Activated CD4-positive, alpha-beta T cell treated with anti-CD3 and anti-CD28 coated beads, Interleukin-2, Interleukin-4, amounts not matched to agents 100 ng/mL and 50 ng/mL, durations not matched to agents 16 hours and 8 hours (primary cell): ENCODE results near the gene MPV17L2.

ENCODE experiments used
- DNase-seq: peaks from one replicate; pipeline ENCODE4 v3.0.0-alpha.2; 2020; ENCODE audit warnings: low spot score

MPV17L2 gene

DNA sequence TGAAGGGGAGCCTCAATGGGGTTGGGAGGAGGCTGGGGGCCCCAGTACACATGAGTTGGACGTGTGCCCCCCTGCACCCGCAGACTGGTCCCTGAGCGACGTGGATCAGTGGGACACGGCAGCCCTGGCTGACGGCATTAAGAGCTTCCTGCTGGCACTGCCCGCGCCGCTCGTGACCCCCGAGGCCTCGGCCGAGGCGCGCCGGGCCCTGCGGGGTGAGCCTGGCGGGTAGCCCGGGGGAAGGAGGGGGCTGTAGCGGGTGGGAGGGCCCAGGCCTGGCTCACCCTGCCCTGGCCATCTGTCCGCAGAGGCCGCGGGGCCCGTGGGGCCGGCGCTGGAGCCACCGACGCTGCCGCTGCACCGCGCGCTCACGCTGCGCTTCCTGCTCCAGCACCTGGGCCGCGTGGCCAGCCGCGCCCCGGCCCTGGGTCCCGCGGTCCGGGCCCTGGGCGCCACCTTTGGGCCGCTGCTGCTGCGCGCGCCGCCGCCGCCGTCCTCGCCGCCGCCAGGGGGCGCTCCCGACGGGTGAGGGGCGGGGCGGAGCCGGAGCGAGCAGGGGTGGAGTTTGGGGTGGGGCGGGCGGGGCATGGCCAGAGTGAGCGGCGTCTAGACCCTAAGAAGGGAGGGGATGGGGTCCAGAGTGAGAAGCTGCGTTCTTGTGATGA, 31.9 kb upstream of the MPV17L2 start:
- peak; percentile 84 for DNase-seq

DNA sequence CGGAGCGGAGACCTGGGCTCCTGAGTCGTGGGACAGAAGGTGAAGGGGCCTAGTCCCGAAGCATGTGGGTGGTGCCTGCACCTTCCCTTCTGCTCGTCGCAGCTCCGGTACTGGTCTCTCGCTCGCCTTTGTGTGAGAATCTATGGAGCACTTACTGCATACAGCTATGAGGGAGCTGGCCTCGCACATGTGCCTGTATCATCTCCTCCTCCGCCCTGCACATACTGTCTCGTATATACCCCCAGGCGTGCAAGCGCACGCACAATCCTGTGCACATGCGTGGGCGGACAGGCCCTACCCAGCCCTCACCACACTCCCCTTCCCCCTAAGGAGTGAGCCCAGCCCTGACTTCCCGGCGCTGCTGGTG, 31.4 kb upstream of the MPV17L2 start:
- DNase-seq, result no peak

DNA sequence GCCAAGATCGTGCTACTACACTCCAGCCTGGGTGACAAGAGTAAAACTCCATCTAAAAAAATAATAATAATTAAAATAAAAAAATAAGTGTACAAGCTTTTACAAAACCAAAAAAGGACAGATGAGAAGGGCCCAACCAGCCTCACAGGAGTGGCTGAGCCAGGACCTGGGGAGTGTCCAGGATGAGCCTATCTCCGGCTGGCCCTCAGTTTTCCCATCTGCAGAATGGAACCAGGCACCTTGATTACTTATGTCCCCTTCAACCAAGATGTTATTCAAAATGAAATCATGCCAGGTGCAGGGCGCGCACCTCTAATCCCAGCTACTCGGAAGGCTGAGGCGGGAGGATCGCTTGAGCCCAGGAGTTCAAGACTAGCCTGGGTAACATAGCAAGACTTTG, 28.9 kb upstream of the MPV17L2 start:
- no peak for DNase-seq

DNA sequence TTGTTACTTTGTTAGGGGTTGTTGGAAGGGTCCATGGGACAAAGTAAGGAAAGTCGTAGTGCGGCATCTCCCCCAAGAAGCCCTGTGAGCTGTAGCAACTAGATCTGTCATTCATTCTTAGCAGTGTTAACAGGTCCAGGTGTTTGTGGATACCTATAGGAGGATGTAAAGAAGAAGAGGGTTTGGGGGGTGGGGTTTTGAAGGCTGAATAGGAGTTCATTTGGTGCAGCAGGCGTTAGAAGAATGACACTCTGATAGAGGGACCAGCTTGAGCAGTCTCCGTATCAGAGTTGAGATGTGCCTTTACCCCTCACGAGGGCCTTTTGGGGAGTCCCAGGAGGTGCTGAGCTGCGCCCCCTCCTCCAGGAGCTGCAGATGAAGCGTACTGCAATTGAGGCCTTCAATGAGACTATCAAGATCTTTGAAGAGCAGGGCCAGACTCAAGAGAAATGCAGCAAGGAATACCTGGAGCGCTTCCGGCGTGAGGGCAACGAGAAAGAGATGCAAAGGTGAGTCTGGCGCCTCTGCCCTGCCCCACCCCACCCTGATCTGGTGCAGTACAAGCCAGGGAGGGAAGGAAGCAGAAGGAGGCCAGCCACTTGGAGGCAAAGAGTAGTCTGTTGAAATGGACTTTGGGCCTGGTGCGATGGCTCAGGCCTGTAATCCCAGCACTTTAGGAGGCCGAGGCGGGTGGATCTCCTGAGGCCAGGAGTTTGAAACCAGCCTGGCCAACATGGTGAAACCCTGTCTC, 27.0 kb upstream of the MPV17L2 start:
- no peak for DNase-seq

DNA sequence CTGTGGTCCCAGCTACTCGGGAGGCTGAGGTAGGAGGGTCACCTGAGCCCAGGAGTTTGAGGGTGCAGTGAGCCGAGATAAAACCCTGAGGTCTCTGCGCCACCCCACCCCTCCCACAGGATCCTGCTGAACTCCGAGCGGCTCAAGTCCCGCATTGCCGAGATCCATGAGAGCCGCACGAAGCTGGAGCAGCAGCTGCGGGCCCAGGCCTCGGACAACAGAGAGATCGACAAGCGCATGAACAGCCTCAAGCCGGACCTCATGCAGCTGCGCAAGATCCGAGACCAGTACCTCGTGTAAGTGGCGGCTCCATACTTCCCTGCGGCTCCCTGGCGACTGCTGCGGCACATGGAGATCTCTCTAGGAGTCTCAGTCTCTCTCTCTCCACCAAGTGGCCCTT, 26.0 kb upstream of the MPV17L2 start:
- no peak for DNase-seq

DNA sequence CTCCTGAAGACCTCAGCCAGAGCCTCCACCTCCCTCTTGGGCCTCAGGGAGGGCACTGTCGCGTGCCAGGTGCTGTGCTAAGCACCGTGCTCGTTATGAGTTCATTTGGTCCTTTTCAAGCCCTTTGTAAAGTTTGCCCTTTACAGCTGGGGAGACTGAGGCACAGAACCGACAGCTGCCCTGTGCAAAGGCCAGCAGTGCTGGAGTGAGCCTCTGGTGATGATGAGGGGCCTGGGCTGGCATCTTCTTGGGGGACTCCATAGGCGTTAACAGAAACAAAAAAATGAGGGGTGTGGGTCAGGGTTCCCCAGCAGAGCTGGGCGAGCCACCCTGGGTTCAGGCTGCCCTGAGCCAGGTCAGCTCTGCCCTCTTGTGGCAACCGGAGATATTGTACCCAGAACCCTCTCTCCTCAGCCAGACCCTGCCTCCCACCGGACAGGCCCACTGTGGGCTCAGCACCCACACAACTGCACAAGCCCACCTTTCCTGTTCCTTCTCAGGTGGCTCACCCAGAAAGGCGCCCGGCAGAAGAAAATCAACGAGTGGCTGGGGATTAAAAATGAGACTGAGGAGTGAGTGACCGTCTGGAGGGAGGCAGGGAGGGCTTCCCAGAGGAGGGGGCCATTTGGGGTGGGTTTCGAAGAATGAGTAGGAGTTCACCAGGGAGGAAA, 24.9 kb upstream of the MPV17L2 start:
- DNase-seq, result peak; percentile 74

DNA sequence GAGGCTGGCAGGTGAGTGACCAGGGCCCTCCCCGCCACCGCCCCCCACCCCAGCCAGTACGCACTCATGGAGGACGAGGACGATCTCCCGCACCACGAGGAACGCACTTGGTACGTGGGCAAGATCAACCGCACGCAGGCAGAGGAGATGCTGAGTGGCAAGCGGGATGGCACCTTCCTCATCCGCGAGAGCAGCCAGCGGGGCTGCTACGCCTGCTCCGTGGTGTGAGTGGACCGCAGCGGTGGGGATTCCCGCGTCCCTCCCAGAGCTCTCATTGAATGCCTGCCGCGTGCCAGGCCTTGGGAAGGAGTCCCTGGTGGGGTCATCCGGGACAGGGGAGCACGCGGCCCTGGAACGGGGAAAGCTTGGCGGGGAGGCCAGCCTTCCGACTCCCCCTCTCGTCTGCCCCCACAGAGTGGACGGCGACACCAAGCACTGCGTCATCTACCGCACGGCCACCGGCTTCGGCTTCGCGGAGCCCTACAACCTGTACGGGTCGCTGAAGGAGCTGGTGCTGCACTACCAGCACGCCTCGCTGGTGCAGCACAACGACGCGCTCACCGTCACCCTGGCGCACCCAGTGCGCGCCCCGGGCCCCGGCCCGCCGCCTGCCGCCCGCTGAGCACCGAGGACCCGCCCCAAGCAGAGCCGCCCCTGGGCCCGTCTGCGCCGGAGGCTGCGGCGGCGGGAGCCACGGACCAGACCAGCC, 24.2 kb upstream of the MPV17L2 start:
- no peak for DNase-seq

DNA sequence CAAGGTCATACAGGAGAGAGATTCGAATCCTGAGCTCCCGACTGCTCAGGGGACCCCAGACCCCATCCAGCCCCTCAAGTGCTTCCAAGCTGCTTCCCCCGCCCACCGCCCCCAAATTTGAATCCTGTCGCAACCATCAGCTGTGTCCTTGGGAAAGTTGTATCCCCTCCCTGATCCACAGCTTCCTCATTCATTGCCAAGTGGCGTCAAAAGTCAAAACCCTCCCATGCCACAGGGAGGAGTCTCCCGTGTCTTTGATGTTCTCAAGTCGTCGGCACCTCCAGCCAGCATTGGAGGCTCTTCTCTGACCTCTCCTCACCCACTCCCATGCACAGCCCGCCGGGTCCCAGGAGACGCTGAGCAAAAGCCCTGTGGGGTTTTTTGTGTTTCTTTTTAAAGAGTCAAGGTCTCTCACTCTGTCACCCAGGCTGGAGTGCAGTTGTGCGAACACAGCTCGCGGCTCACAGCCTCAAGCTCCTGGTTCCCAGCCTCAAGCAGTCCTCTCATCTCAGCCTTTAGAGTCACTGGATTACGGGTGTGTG, 22.2 kb upstream of the MPV17L2 start:
- no peak for DNase-seq

DNA sequence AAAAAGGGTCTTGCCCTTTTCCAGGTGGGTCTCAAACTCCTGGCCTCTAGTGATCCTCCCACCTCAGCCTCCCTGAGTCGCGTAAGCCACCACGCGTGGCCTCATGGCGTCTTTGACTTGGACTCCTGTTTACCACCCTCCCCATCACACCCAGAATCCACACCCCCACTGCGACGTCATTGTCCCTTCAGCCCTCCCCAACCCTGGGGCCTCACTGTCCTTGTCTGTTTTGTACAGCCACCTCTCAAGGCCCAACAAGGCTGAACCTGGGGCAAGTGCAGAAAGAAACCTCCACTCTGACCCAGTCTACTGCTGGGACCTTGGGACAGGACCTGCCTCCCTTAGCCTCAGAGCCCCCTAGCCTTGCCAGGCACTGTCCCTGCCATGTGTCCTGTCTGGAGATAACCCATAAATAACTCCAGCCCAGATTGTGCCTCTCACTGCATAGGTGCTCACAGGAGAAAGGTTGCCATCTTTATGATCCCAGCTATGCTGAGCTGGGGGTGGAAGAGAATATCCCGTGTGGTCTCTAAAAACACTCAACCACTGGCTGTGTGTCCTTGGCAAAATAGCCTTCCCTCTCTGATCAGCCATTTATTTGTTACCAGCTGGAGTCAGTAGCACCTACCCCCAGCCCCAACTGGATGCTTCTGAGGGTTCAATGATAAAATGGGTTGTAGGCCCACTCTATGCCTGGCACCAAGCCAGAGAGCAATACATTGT, 21.3 kb upstream of the MPV17L2 start:
- DNase-seq, result no peak

DNA sequence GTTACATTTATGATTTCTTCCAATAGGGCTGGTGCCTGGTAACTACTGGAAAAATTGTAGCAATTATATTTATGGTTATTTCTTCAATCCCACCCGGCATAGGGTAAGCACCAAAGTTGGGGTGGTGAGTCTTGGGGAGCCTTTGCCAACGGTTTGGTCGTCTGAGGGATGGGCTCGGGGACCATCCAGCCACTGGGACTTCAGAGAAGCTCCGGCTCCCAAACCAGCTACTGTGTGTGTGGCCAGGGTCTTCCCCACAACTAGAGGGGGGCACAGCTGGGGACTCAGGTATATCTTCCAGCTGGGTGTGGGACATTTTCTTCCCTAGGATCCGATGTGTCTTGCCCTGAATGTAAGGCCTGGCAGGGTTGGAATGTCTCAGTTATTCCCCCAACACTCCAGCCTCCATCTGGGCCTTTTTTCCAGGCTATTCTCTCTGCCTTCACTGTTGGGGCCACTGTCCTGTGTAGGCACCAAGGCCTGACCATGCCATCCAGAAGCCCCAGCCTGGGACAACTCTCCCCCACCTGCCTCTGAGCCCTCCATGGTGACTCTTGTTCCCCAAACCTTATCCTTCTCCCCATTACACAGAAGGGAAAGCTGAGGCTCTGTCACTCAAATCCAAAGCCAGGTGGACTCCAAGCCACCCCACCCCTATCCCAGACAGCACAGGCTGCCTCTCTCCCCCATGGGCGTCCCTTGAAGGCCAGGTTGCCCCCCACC, 20.5 kb upstream of the MPV17L2 start:
- no peak for DNase-seq

DNA sequence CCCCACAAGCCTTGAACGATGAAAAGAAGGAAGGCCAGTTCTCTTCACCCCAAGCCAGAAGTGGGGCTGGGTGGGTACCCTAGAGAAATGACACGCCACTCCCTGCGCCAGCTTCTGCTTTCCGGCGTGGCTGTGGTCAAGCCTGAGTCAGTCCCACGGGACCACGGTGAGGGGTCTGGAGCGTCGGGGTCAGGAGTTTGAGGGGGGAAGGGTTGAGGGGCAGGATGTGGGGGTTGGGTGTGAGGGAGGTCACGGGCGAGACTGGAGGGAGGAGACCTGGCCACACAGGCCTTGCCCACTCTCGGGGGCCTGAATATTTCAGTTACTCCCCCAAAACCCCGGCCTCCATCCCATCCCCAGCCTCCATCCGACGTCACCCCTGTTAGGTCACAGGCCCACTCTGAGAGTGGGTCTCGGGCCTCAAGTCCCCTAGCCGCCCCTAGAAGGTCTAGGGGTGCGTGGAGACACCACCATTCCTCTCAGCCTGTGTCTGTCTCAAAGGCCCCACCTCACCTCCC, 19.9 kb upstream of the MPV17L2 start:
- no peak for DNase-seq

DNA sequence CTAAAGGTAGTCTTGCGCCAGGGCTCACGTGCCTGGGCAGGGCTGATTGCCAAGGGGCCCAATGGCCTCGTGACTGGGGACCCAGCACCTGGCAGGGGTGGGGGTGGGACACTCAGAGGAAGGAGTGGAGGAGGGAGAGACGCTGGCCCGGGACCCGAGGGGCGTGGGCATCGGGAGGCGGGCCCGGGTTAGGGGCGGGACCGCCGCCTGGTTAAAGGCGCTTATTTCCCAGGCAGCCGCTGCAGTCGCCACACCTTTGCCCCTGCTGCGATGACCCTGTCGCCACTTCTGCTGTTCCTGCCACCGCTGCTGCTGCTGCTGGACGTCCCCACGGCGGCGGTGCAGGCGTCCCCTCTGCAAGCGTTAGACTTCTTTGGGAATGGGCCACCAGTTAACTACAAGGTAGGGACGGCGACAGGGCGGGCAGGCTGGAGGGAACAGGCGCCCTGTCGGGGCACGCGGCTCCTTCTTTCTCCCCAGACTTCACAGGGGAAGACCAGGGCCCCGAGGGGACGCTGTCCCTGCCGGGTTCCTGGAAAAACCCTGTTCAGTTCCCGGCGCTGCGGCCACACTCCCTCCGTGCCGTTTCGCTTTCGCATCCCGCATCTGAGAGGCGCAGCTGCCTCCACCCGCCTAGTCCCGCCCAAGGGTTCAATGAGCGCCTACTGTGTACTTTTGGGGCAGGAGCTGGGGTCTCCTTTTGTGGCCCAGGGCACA, 19.3 kb upstream of the MPV17L2 start, which contains the start of gene IFI30:
Gene IFI30, plus strand, starts transcription at position 242 of the 717 bp plus-strand sequence. Its CDS starts 29 bp downstream, at position 271.
- DNase-seq, result peak; percentile 66

DNA sequence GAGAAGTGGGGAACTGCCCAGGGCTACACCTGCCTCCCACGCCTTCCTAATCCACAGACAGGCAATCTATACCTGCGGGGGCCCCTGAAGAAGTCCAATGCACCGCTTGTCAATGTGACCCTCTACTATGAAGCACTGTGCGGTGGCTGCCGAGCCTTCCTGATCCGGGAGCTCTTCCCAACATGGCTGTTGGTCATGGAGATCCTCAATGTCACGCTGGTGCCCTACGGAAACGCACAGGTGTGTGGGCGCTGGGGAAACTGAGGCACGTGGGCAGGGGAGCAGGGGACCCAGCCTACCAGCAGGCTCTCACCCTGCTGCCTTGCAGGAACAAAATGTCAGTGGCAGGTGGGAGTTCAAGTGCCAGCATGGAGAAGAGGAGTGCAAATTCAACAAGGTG, 18.0 kb upstream of the MPV17L2 start:
- no peak for DNase-seq

DNA sequence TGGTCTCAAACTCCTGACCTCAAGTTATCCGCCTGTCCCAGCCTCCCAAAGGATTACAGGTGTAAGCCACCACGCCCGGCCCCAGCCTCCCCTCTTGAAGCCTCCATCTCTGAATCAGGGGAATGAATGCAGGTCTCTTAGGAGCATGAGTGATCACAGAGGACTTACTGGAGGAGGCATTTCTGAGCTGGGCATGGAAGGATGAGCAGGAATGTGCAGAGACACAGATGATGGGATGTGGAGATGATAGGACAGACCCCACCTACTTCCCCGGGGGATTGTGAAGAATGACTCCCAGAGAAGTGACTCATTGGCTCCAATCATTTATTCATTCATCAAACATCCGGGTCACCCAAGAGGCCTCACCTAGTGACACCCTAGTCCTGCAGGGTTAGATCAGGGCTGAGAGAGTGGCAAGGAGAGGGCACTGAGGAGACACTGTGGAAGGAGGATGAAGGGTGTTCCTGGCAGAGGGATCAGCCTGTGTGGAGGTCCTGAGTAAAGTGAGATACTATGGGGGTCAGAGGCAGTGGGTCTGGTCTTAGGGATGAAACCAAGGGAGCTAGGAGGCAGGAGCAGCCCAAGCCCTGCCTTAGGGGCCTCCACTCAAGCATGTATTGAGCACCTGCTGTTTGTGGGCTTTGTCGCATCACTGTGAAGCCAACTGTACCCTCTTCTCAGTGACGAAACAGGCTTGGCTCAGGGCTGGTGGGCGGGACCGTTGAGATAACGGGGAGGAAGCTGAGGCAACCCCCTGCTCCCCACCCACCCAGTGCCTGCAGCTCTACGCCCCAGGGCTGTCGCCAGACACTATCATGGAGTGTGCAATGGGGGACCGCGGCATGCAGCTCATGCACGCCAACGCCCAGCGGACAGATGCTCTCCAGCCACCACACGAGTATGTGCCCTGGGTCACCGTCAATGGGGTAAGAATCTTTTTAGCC, 16.4 kb upstream of the MPV17L2 start:
- no peak for DNase-seq

DNA sequence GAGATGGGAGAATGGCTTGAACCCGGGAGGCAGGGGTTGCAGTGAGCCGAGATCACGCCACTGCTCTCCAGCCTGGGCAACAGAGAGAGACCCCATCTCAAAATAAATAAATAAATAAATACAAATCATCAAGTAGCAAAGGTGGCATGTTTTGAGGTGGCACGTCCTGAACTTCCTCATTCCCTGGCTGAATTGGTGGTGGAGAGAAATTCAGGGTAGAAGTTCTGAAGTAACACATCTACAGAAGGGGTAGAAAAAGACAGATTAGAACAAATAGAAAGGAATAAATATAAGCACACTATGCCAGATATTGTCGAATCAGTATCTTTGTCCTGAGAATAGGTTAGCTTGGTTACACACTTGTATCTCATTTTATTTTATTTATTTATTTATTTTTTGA, 13.1 kb upstream of the MPV17L2 start:
- no peak for DNase-seq

DNA sequence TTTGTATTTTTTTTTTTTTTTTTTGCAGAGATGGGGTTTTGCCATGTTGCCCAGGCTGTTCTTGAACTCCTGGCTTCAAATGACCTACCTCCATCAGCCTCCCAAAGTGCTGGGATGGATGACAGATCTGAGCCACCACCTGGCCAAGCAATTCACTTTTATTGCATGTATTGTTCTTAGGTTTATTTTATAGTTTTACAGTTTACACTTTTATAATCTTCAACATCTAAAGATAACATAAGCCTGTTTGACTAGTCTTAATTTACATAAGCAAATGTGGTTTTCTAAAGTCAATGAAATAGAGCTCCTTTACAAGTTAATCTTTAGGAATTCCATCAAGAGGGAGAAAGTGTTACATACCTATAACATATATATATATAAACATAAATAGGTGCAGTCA, 9.5 kb upstream of the MPV17L2 start:
- DNase-seq, result no peak

DNA sequence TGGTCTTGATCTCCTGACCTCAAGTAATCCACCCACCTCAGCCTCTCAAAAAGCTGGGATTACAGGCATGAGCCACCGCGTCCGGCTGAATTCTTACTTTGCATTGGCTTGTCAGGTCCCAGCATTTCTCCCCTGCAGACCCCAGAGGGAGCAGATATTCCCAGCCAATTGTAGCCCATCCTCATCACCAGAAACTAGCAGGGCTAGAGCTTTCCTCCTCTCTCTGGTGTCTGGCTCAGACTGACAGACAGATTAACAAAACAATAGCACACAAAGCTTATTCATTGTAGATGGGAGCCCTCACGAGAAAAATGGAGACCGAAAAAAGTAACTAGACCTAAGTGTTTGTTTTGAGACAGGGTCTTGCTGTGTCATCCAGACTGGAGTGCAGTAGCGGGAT, 7.5 kb upstream of the MPV17L2 start:
- DNase-seq, result no peak

DNA sequence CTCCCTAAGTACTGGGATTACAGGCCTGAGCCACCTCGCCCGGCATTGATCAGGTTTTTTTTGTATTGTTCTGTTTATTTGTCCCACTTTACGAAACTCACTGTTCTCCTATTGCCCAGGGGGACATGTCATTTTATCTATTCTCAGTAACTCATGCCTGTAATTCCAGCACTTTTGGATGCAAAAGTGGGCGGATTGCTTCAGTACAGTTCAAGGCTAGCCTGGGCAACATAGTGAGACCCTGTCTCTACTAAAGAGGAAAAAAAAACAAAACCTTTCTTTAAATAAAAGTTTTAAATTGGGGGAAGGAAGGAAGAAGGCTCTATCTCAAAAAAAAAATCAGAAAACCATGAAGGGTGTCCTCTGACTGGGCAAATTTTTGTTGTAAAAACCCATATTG, 2.7 kb upstream of the MPV17L2 start:
- DNase-seq, result no peak

DNA sequence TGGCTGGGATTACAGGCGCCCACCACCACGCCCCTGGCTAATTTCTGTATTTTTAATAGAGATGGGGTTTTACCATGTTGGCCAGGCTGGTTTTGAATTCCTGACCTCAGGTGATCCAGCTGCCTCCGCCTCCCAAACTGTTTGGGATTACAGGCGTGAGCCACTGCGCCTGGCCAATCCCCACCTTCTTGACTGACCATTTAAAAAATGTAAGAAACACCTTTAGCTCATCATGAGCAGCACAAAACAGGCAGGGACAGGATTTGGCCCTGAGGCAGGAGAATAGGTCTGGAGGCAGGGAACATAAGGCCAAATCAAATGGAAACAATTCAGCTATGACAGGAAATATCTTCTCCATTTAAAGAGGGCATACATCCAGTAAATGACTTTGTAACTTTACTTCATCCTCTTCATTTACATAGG, 1.4 kb upstream of the MPV17L2 start:
- no peak for DNase-seq
